IPS-18a (cell line): ENCODE results near the gene TMEM255B.
A peak's percentile ranks its signal among the peaks of the same experiment; 100 is the strongest.

Source experiments
- H3K27ac ChIP-seq: one replicate; pipeline ENCODE4 v1.5.1; 2013; ENCODE audit warnings: low read length
- H3K27me3 ChIP-seq: one replicate; pipeline ENCODE4 v1.6.1; 2013; ENCODE audit warnings: mild to moderate bottlenecking, low read length; ENCODE audit not compliant: control insufficient read depth, insufficient read depth
- H3K36me3 ChIP-seq: one replicate; pipeline ENCODE4 v1.6.1; 2013; ENCODE audit warnings: low read depth, low read length; ENCODE audit not compliant: control insufficient read depth
- H3K4me1 ChIP-seq: one replicate; pipeline ENCODE4 v1.6.1; 2013; ENCODE audit warnings: low read depth, low read length; ENCODE audit not compliant: control insufficient read depth
- H3K4me3 ChIP-seq: one replicate; pipeline ENCODE4 v1.5.1; 2013; ENCODE audit warnings: low read length
- H3K9ac ChIP-seq: one replicate; pipeline ENCODE4 v1.6.1; 2013; ENCODE audit warnings: mild to moderate bottlenecking, low read length, moderate library complexity
- H3K9me3 ChIP-seq: one replicate; pipeline ENCODE4 v1.6.1; 2013; ENCODE audit warnings: low read depth, low read length; ENCODE audit not compliant: control insufficient read depth

The TMEM255B gene

GRCh38 chr13:113862191-113862930 lies 103.3 kb downstream of the TMEM255B start:
- Histone ChIP-seq H3K27ac (no peak overlapping the region), H3K36me3 (no peaks in the 10 kb centered on the region), H3K27me3 (peaks cover 32% of the 10 kb centered on the region), H3K4me1 (peaks cover 37% of the 10 kb centered on the region), H3K9me3 (no peaks in the 10 kb centered on the region), H3K9ac (no peak overlapping the region), H3K4me3 (peak overlapping the region; percentile 60)

GRCh38 chr13:113862931-113863523 lies 104.0 kb downstream of the TMEM255B start:
- Histone ChIP-seq H3K4me3 (peak overlapping the region; percentile 60), H3K27ac (no peak overlapping the region), H3K36me3 (no peaks in the 10 kb centered on the region), H3K9ac (peak overlapping the region; percentile 25), H3K9me3 (no peaks in the 10 kb centered on the region), H3K27me3 (peaks cover 32% of the 10 kb centered on the region), H3K4me1 (peaks cover 40% of the 10 kb centered on the region)

DNA sequence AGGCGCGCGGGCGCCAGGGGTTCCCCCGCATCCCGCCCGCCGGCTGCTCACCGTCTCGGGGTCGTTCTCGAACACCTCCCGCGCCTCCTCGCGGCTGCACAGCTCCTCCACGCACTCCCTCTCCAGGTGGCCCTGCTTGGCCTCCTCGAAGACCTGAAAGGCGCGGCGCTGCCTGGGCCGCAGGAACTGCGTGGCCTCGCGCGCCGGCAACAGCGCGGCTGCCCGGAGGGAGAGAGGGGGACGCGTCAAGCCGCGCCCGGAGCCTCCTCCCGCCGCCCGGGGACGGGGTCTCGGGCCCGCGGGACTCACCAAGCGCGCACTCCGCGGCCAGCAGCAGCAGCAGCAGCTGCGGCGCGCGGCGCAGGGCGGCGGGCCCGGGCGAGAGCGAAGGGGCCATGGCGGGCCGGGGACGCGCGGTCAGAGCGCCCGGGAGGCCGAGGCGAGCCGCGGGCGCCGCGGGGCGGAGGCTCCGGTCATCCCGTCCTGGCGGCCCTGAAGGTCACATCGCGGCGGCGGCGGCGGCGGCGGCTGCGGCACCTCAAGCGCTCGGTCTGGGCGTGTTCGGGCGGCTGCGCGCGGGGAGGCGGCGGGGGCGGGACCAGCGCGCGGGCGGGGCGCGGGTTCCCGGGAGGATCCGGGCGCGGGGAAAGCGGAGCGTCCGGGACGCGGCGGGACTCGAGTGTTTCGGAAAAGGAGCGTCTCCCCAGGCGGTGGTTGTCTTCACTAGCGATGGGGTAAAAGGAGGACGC lies 104.7 kb downstream of the TMEM255B start, which contains the start of gene GAS6:
Gene GAS6, minus strand, starts transcription at position 553 of the 749 bp plus-strand sequence. Its CDS starts 156 bp downstream, at position 397.
- H3K9me3 ChIP-seq: no peaks in the 10 kb centered on the region
- H3K4me1 ChIP-seq: peaks cover 40% of the 10 kb centered on the region
- no peaks in the 10 kb centered on the region for H3K36me3 ChIP-seq
- H3K27me3 ChIP-seq: peaks cover 32% of the 10 kb centered on the region
- H3K27ac ChIP-seq: no peak within 1 kb of the TSS
- peak within 1 kb of the TSS; percentile 31 for H3K9ac ChIP-seq
- H3K4me3 ChIP-seq: peak within 1 kb of the TSS; percentile 62

DNA sequence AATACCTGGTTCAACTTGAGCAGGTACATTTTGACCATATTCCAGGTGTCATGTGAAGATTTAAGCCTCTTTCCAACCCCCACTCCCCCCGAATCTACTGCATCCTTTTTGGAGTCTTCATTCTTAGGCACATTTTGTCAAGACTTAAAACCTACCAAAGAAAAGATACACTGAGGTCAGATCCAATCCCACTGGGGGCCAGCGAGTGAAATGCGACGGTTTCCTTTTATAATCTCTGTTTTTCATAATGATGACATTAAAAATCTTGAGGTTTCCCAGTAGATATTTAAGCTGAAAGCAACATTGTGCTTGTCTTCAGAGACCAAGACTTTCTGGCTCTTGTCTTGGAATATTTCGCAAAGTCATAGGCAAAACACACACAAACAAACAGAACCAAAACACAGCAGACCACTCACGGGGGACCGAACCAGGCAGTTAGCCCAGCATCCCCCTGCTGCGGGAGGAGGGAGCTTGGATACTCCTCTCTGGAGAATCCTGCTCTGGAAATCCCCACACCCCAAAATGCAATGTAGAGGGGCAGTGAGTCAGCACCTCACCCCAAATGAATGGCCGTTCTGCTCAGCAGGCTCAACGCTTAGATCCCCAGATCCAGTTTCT lies 105.4 kb downstream of the TMEM255B start:
- H3K27me3 ChIP-seq: peaks cover 32% of the 10 kb centered on the region
- no peak overlapping the region for H3K27ac ChIP-seq
- H3K4me1 ChIP-seq: peaks cover 38% of the 10 kb centered on the region
- peak overlapping the region; percentile 31 for H3K9ac ChIP-seq
- no peaks in the 10 kb centered on the region for H3K9me3 ChIP-seq
- H3K4me3 ChIP-seq: peak overlapping the region; percentile 62
- no peaks in the 10 kb centered on the region for H3K36me3 ChIP-seq

GRCh38 chr13:113865427-113865826 lies 106.4 kb downstream of the TMEM255B start:
- H3K9ac ChIP-seq: no peak overlapping the region
- no peaks in the 10 kb centered on the region for H3K36me3 ChIP-seq
- peaks cover 28% of the 10 kb centered on the region for H3K4me1 ChIP-seq
- no peaks in the 10 kb centered on the region for H3K9me3 ChIP-seq
- no peak overlapping the region for H3K4me3 ChIP-seq
- H3K27ac ChIP-seq: no peak overlapping the region
- H3K27me3 ChIP-seq: peaks cover 32% of the 10 kb centered on the region
